IMR-90 (cell line): ENCODE data around the gene ACP1. TPM values are rescaled to one million over a fixed set of nuclear protein-coding genes. Genes with fewer than 3 reads are reported as not detected.

ENCODE experiments used
- ATAC-seq: fragments of 200-7000 bp; cut with Tn5 transposase; 2 replicates; pipeline ENCODE4 v1.9.1; 2020; ENCODE audit warnings: low read depth, mild to moderate bottlenecking, moderate library complexity
- BruUV-seq: library from RNA; stranded (reverse); fragments of 400-500 nt; replicated peaks from 2 replicates; lab custom pipeline; 2021; lab: Mats Ljungman, UMichigan
- CTCF ChIA-PET: fragments of 300-600 bp; formaldehyde crosslinking; extraction: SDS; loops from one replicate; lab custom pipeline; 2021; ENCODE audit warnings: antibody characterized with exemption; lab: Yijun Ruan, JAX
- POLR2A ChIA-PET: fragments of 300-600 bp; sonication (Branson Sonifier 250); formaldehyde crosslinking; loops from one replicate; lab custom pipeline; 2022; ENCODE audit warnings: antibody characterized with exemption; ENCODE audit not compliant: unreplicated experiment; lab: Charles Lee
- DNase-seq: peaks from one replicate; pipeline ENCODE4 v3.0.0; 2013
- H2AFZ ChIP-seq: replicated peaks from 2 replicates; pipeline ENCODE3; 2013; ENCODE audit warnings: low read length, mild to moderate bottlenecking; ENCODE audit not compliant: poor library complexity
- H2AK5ac ChIP-seq: 2 replicates; pipeline ENCODE4 v1.6.1; 2013; ENCODE audit warnings: low read depth, low read length, inconsistent platforms
- H2AK9ac ChIP-seq: replicated peaks from 2 replicates; pipeline ENCODE3; 2013; ENCODE audit warnings: mild to moderate bottlenecking, low read depth, low read length, moderate library complexity; ENCODE audit not compliant: poor library complexity
- H2BK120ac ChIP-seq: 2 replicates; pipeline ENCODE4 v1.6.1; 2013; ENCODE audit warnings: low read depth, low read length, inconsistent platforms
- H2BK15ac ChIP-seq: 3 replicates; pipeline ENCODE4 v1.6.1; 2013; ENCODE audit warnings: low read depth, low read length, inconsistent platforms
- H2BK20ac ChIP-seq: 2 replicates; pipeline ENCODE4 v1.6.1; 2013; ENCODE audit warnings: low read depth, mild to moderate bottlenecking, inconsistent platforms, low read length, moderate library complexity
- H2BK5ac ChIP-seq: 2 replicates; pipeline ENCODE4 v1.6.1; 2013; ENCODE audit warnings: mild to moderate bottlenecking, low read depth, low read length, inconsistent platforms; ENCODE audit not compliant: poor library complexity, severe bottlenecking
- H3K14ac ChIP-seq: replicated peaks from 2 replicates; pipeline ENCODE4 v1.6.1; 2013; ENCODE audit warnings: low read depth, low read length, inconsistent platforms
- H3K18ac ChIP-seq: 2 replicates; pipeline ENCODE4 v1.6.1; 2013; ENCODE audit warnings: low read depth, low read length, control low read depth
- H3K23ac ChIP-seq: 2 replicates; pipeline ENCODE4 v1.6.1; 2013; ENCODE audit warnings: low read depth, low read length, inconsistent platforms
- H3K27ac ChIP-seq: 2 replicates; pipeline ENCODE4 v1.5.1; 2013; ENCODE audit warnings: mild to moderate bottlenecking, control low read depth, low read length; ENCODE audit not compliant: insufficient read depth
- H3K27me3 ChIP-seq: 2 replicates; pipeline ENCODE4 v1.6.1; 2013; ENCODE audit warnings: low read length; ENCODE audit not compliant: control insufficient read depth, insufficient read depth
- H3K36me3 ChIP-seq: 2 replicates; pipeline ENCODE4 v1.6.1; 2013; ENCODE audit warnings: low read length, mixed read lengths; ENCODE audit not compliant: control insufficient read depth, insufficient read depth
- H3K4ac ChIP-seq: 2 replicates; pipeline ENCODE4 v1.6.1; 2013; ENCODE audit warnings: low read depth, low read length, inconsistent platforms
- H3K4me1 ChIP-seq: 2 replicates; pipeline ENCODE4 v1.6.1; 2013; ENCODE audit warnings: low read length, mixed read lengths; ENCODE audit not compliant: control insufficient read depth, insufficient read depth
- H3K4me2 ChIP-seq: 2 replicates; pipeline ENCODE4 v1.6.1; 2013; ENCODE audit warnings: low read depth, mild to moderate bottlenecking, control low read depth, low read length, moderate library complexity
- H3K4me3 ChIP-seq: 2 replicates; pipeline ENCODE4 v1.5.1; 2013; ENCODE audit warnings: low read depth, mild to moderate bottlenecking, control low read depth, low read length, moderate library complexity; ENCODE audit not compliant: insufficient read depth
- H3K56ac ChIP-seq: 2 replicates; pipeline ENCODE4 v1.6.1; 2013; ENCODE audit warnings: low read length, inconsistent platforms; ENCODE audit not compliant: insufficient read depth; ENCODE audit errors: extremely low read depth
- H3K79me1 ChIP-seq, 2 experiments: 2 replicates each; pipeline ENCODE4 v1.6.1; 2013; ENCODE audit warnings: low read length in 2 of 2, inconsistent platforms in 1 of 2, low read depth in 1 of 2
- H3K9ac ChIP-seq: 2 replicates; pipeline ENCODE4 v1.6.1; 2013; ENCODE audit warnings: low read depth, low read length, control low read depth
- H3K9me1 ChIP-seq: 2 replicates; pipeline ENCODE4 v1.6.1; 2013; ENCODE audit warnings: low read length, inconsistent platforms; ENCODE audit not compliant: insufficient read depth
- H3K9me3 ChIP-seq: 2 replicates; pipeline ENCODE4 v1.6.1; 2013; ENCODE audit warnings: low read length; ENCODE audit not compliant: control insufficient read depth, insufficient read depth
- H4K20me1 ChIP-seq: 2 replicates; pipeline ENCODE4 v1.6.1; 2013; ENCODE audit warnings: low read length, inconsistent platforms; ENCODE audit not compliant: insufficient read depth
- H4K5ac ChIP-seq: 2 replicates; pipeline ENCODE4 v1.6.1; 2013; ENCODE audit warnings: mild to moderate bottlenecking, low read depth, low read length, control low read depth
- H4K8ac ChIP-seq, 2 experiments: 2 replicates each; pipeline ENCODE4 v1.6.1; 2013; ENCODE audit warnings: low read depth in 2 of 2, low read length in 2 of 2, control low read depth in 1 of 2, inconsistent platforms in 1 of 2
- H4K91ac ChIP-seq: 2 replicates; pipeline ENCODE4 v1.6.1; 2013; ENCODE audit warnings: low read depth, low read length, inconsistent platforms; ENCODE audit not compliant: insufficient read depth
- MXI1 ChIP-seq: IDR thresholded peaks from 2 replicates; pipeline ENCODE4 v1.6.1; 2012; ENCODE audit warnings: low read depth, mild to moderate bottlenecking, low read length, moderate library complexity, borderline replicate concordance
- WGBS, 2 experiments: methylation state at CpG; one replicate each; pipeline versions ENCODE4 v1.1.5 to v1.1.7; 2013; ENCODE audit warnings: missing lambda C conversion rate in 2 of 2; ENCODE audit not compliant: insufficient read length in 1 of 2; ENCODE audit errors: extremely low coverage in 2 of 2; 5-methylcytosine and 5-hydroxymethylcytosine counted together
- dilution Hi-C: fragments of 300-500 bp; cut with HindIII; formaldehyde crosslinking; loops from one replicate; pipeline ENCODE4 v1.14.3; 2018; ENCODE audit warnings: low sequenced_read_pairs; ENCODE audit not compliant: unreplicated experiment
- in situ Hi-C: fragments of 300-500 bp; cut with MboI; formaldehyde crosslinking; loops from 3 replicates; pipeline ENCODE4 v1.14.3; 2019; ENCODE audit warnings: low sequenced_read_pairs, inconsistent platforms, mixed read lengths
- intact Hi-C: fragments of 100-400 bp; cut with micrococcal nuclease; formaldehyde crosslinking; loops from 2 replicates; pipeline ENCODE4 v1.10.0; 2022
- polyA plus RNA-seq, 3 experiments: library from polyadenylated mRNA; depleted of rRNA; stranded (reverse); fragments of >200 nt; gene quantifications; 2 replicates each; pipeline ENCODE4 v1.2.3, GENCODE V29; 2012; ENCODE audit warnings: low replicate concordance in 1 of 3
- total RNA-seq: library from RNA; depleted of rRNA; stranded (reverse); fragments of >200 nt; gene quantifications from 2 replicates; pipeline ENCODE4 v1.2.3, GENCODE V29; 2012

Gene ACP1
- total and polyA plus RNA-seq, 2 of the 4 experiments (the other 2 are of a cell fraction), result 85.7 to 104 TPM

- H4K20me1 ChIP-seq, result peaks cover 54% of the 10 kb centered on the region
- no peak overlapping the region for H2AK5ac ChIP-seq
- H4K5ac ChIP-seq, result no peak overlapping the region
- H2BK120ac ChIP-seq, result no peak overlapping the region
- no peaks in the 10 kb centered on the region for H3K9me3 ChIP-seq
- ChIA-PET CTCF (interaction anchor here (0.5 to 1.0 kb wide), 3 partner anchors 8 to 13 kb away, joined by 3 read pairs; no protein-coding TSS in a partner anchor), POLR2A (no interaction called here)
- ATAC-seq (no peak), DNase-seq (no peak)
- dilution Hi-C loops, result no loop called here
- H3K14ac ChIP-seq, result no peak overlapping the region
- no TSS peak for BruUV-seq
- H3K4me1 ChIP-seq, result no peaks in the 10 kb centered on the region
- no peak overlapping the region for H2BK15ac ChIP-seq
- H4K91ac ChIP-seq, result no peak overlapping the region
- no peaks in the 10 kb centered on the region for H3K27me3 ChIP-seq
- H4K8ac ChIP-seq, result no peak overlapping the region
- no peak overlapping the region for H3K9ac ChIP-seq
- H2AFZ ChIP-seq, result no peak overlapping the region
- H3K56ac ChIP-seq, result no peak overlapping the region
- no peak overlapping the region for H3K4me3 ChIP-seq
- peaks cover 26% of the 10 kb centered on the region for H3K36me3 ChIP-seq
- H3K9me1 ChIP-seq, result peaks cover 6% of the 10 kb centered on the region
- no peak overlapping the region for H3K4ac ChIP-seq
- H3K23ac ChIP-seq, result no peak overlapping the region
- in situ Hi-C loops, result no loop called here
- no peak overlapping the region for H2AK9ac ChIP-seq
- H3K4me2 ChIP-seq, result no peak overlapping the region
- WGBS, 2 experiments, result no CpG with 5 or more reads among the region's 3 CpGs
- TF ChIP-seq MXI1, result no peak
- intact Hi-C loops, result no loop called here
- H2BK20ac ChIP-seq, result no peak overlapping the region
- no peak overlapping the region for H2BK5ac ChIP-seq
- no peak overlapping the region for H3K27ac ChIP-seq
- H3K79me1 ChIP-seq, result peaks cover 26 to 49% of the 10 kb centered on the region in 2 experiments
- no peak overlapping the region for H3K18ac ChIP-seq
These were observed 9.8 kb downstream of the ACP1 start for GRCh38 chr2:274503-274902.
